A204.1 (cell line): ENCODE measurements around the gene DYNC1LI1.
"Not testable (repeated sequence)": the region's sequence is repeated elsewhere in the genome, so short reads cannot be mapped to it uniquely, and the experiment has no call there.

ENCODE experiments used
- FAIRE-seq: peaks from 2 replicates; lab custom pipeline; 2012; peaks lifted over from hg19 to GRCh38; lab: Jason Lieb, UNC

The DYNC1LI1 gene

DNA sequence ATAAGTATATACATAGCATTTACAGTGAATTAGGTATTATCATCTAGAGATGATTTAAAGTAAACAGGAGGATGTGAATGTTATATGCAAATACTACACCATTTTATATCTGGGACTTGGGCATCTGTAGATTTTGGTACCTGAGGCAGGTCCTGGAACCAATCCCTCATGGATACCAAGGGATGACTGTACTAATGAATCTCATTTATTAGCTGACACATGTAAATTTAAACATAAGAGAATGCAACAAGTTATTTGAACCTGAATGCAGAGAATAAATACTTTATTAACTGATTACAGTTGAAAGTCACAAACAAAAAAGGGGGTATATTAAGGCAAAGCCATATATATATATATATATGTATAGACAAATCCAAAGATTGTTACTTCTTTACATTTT lies 44.9 kb downstream of the DYNC1LI1 start:
- FAIRE-seq: no peak

DNA sequence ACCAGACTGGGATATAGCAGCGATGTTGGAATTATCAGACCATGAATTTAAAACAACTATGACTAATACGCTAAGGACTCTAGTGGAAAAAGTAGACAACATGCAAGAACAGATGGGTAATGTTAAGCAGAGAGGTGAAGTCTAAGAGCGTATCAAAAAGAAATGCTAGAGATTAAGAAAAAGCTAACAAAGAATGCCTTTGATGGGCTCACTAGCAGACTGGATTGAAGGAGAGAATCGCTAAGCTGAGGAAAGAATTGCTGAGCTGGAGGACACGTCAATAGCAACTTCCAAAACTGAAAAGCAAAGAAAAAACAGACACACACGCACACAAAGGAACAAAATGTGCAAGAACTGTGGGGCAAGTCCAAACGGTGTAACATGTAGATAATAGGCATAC lies 48.0 kb downstream of the DYNC1LI1 start:
- no peak for FAIRE-seq

DNA sequence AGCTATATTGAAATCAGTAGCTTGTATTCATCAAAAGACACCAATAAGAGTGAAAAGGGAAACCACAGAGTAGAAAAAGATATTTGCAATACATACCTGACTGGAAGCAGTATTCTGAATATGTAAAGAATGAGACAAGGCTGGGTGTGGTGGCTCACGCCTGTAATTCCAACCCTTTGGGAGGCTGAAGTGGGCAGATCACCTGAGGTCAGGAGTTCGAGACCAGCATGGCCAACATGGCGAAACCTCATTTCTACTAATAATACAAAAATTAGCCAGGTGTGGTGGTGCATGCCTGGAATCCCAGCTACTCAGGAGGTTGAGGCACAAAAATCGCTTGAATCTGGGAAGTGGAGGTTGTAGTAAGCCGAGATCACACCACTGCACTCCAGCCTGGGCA lies 51.7 kb downstream of the DYNC1LI1 start:
- FAIRE-seq: not testable (repeated sequence)

DNA sequence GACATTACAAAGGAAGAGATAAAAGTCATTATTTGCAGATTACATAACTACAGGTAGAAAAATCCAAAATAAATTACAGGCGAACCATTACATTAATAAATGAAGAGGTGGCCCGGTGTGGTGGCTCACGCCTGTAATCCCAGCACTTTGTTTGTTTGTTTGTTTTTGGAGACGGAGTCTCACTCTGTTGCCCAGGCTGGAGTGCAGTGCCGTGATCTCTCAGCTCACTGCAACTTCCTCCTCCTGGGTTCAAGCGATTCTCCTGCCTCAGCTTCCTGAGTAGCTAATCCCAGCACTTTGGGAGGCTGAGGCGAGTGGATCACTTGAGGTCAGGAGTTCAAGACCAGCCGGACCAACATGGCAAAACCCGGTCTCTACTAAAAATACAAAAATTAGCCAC lies 53.9 kb downstream of the DYNC1LI1 start:
- not testable (repeated sequence) for FAIRE-seq

DNA sequence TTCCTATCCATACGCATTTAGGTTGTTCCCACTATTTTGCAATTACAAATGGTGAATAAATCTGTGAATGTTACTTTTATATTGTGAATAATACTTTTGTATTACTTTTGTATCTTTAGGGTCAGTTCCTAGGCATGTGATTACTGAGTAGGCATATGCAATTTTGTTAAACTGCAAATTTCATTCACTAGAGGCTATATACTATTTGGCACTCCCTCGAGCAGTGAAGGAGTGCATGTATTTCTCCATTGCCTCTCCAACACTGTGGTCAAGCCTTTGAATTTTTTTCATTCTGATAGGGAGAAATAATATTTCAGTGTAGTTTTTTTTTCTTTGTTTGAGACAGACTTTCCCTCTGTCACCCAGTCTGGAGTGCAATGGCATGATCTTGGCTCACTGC lies 59.7 kb downstream of the DYNC1LI1 start:
- FAIRE-seq: no peak

DNA sequence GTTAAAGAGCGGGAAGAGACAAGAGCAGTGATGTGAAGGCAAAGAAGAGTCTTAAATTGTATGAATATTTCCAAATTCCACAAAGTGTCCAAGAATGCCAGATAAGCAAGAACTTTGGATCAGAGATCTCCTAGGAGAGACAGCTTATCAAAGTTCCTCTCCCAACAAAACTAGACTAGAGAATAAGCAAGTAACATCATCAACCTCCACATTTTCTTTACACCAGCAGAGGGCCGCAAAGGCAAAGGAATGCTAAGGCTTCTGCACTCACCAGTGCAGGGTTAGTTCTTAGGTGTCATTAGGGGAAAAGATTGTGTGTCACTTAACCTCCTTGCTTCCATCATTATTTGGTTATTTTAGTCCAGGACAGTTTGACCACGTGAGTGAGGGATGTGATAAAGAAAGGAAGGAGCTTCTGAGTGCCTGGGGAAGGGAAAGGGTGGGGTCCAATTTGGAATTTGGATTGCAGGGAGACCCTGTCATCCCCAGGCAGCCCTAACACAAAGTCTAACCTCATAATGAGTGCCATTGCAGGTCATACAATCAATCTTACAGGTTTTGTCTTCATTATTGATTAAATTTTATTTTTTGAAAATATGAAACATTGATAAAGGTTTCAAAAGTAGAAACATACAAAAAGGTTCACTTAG lies 60.5 kb downstream of the DYNC1LI1 start:
- peak; percentile 93 for FAIRE-seq

DNA sequence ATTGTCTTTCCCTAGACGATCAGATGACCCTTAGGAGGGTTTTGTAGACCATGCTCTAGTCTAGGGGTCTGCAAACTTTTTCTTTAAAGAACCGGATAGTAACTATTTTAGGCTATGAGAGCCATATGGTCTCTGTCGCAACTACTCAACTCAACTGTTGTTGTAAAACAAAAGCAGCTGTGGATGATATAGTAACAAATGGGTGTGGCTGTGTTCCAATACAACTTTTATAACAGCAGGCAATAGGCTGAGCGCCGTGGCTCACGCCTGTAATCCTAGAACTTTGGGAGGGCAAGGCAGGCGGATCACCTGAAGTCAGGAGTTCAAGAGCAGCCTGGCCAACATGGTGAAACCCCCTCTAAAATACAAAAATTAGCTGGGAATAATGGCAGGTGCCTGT lies 61.9 kb downstream of the DYNC1LI1 start:
- no peak for FAIRE-seq

DNA sequence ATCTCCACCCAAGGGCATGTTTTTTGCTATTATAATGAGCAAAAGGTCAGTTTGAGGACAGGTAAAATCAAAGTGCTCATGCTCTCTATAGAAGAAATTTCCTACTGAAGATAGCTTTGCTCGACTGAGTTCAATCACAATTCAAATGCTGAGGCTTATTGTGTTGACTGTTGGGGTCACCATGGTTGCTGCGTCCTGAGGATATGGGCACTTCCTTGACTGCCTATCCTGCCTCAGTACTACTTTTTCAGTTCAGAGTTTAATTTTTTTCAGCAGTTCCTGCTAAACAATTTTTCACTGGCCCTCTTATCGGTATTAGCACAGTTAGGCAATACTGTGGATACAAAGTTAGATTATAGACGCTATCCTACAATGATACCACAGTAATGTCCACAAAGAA lies 64.2 kb downstream of the DYNC1LI1 start:
- FAIRE-seq: no peak

DNA sequence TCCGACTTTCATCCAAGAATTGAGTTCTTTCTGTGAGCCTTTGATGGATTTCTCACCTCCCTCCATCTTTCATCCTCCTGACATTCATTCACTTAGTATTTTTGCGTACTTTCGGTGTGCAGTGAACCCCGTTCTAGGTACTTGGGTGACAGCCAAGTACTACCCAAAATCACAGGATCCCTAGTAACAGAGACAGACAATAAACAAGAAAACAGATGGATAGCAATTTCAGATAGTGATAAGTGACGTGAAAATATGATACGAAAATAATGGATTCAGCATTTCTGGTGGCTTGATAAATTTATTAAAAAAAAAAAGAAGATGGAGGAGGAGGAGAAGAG lies 67.7 kb downstream of the DYNC1LI1 start:
- no peak for FAIRE-seq

DNA sequence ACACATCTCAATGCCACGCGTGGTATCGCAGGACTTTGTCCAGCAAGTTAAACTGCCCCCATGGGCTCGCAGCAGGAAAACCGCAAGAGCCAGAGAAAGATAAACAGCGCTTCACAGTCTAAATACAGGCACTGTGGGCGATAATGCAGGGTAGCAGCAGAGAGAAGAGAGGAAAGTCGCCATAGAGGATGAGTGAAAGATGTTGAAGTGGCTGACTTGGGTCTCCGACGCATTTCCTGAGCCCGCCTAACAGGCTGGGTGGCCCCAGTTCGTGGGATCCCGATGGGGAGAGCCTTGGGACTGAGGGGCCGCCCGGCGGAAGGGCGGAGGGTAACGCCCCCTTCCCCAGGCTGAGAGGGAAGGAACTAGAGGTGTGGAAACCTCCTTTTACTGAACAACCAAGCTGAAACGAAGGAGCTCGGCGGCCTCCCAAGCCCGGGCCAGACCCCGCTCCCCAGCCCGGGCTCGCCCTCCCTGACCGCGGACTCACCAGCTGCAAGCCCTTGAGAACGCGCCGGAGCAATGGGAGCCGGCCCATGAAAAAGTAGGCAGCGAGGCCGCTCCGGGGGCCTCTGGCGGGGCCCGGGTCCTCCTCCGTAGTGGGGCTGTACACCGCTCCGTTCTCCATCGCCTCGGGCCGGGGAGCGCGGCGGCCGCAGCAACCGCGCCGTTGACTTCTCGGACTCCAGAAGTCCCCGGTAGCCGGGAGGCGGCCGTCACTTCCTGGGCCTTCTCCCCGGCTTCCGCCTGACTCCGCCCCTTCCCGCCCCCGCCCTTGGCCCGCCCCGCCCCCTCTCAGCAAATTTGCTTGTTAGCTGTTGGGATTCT lies 68.3 kb downstream of the DYNC1LI1 start, which contains the start of gene CMTM6:
Gene CMTM6 (minus strand): TSS at position 735 of the 828 bp plus-strand sequence. CDS start 107 bp downstream, at position 628.
- no peak for FAIRE-seq

DNA sequence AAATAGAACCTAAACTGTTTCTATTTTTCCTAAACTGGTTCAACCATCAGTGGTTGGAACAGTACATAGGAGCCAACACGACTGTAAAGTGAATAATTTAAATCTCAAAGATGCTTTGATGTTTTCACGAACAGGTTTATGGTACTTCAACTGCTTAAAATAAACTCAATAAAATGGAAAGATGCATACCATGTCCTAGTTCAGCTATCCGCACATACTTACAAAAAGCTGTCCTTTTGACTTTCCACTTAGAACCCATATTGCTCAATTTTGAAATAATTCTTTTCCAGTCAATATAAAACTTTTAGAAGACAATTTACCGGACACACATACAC lies 68.9 kb downstream of the DYNC1LI1 start:
- no peak for FAIRE-seq

DNA sequence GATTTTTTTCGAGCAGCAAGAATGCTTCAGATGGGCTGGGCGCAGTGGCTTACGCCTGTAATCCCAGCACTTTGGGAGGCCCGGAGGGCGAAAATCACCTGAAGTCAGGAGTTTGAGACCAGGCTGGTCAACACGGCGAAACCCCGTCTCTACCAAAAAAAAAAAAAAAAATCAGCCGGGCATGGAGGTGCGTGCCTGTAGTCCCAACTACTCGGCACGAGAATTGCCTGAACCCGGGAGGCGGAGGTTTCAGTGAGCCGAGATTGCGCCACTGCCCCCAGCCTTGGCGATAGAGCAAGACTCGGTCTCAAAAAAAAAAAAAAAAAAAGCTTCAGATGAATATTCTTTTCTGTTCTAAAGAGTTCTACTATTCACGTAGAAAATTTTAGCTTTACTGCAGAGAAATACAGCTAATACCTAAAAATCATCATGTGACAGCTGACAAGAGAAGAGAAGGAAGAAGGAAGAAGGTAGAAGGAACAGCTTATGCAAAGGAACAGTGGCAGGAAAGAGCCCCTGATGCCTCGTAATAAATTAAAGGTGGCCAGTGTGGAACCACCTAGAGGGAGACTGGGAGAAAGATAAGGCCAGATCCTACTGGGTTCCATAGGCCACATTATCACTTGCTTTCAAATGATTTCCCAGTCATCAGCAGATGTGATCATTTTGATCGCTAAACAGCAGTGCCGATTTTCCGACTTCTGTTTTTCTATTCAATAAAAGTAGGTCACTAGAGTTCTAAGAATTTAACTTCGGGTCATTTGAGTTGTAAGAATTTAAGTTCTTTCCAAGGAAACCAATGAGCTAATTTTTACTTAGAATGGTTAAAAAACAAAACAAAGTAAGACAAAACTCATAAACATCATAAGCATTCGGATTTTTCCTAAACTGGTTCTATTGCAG lies 69.5 kb downstream of the DYNC1LI1 start:
- no peak for FAIRE-seq

DNA sequence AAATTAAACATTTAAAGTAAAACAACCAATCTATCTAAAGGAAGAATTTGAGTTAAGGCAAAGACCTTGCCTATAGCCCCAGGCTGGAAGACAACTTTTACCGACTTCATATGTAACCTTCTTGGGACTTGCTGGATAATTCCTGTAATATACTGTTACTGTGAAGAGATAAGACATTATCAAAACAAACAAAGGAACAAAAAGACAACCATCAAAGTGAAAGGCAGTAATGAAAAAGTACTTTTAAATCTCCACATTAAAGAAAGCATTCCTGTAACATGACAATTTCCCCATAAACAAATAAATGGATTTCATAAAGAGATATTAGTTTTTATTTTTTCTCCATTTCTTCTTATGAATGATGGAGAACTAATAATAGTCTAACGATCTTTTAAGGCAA lies 70.4 kb downstream of the DYNC1LI1 start:
- FAIRE-seq: no peak

DNA sequence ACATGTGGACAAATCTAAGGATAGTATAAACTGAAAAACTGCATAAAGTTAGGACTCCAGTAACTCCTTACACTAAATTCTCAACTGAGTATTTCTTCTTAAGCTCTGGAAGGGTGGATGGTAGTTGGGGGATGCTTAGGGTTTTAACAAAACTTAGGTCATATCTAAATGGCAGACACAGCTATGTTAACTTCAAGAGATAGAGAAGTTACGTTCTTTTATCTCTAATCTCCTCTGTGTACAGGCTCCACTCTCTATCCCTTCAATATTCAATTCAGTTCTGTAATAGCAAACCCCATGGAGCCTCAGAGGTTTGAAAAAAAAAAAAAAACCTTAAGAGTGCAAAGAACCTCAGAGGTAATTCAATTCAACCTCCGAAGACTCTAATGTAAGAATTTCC lies 71.1 kb downstream of the DYNC1LI1 start:
- FAIRE-seq: no peak

DNA sequence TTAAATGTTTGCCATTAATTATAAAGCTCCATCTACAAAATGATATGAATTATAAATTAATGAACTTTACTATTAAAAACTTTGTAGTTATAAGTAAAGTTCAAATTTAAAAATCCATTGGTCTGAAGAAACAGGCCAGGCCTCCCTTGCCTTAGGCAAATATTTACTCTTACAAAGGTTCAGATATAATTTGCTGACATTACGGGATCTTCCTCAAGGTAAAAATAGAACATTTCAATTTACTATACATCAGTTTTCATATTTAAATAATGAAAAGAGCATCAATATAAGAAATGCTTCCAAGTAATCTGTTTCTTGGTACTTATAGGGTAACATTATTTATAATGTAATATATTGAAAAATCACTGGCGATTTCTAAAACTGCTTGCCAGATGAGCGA lies 71.7 kb downstream of the DYNC1LI1 start:
- no peak for FAIRE-seq

DNA sequence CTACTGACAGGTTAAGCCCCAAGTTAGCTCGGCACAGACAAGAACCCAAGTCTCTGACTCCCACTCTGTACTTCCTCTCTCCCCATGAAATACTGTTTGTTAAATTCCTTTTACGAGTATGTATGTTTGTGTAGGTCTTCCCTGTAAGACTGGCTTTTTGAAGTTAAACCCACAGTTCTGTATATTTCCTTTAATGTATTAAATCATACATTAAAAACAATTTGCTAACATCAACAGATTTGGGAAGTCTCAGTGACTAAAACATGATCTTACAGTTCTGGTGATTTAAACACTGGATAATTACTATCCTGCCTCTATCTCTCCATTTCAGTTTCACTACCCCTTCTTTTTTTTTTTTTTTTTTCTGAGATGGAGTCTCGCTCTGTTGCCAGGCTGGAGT lies 72.4 kb downstream of the DYNC1LI1 start:
- no peak for FAIRE-seq

DNA sequence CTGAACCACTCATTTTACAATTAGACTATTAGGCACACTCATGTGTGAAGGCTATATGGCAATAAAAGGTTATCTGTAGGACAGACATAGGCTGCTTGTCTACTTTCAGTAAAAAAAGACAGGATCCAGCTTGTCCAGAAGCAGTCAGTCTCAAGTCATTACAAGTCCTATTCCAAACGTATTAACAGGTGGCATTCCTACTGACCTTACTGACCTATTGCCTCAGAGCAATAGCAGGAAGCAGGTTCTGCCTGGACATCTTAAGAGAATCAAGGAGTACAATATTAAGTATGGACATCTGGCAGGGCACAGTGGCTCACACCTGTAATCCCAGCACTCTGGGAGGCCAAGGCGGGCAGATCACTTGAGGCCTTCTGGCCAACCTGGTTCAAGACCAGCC lies 75.0 kb downstream of the DYNC1LI1 start:
- FAIRE-seq: no peak

DNA sequence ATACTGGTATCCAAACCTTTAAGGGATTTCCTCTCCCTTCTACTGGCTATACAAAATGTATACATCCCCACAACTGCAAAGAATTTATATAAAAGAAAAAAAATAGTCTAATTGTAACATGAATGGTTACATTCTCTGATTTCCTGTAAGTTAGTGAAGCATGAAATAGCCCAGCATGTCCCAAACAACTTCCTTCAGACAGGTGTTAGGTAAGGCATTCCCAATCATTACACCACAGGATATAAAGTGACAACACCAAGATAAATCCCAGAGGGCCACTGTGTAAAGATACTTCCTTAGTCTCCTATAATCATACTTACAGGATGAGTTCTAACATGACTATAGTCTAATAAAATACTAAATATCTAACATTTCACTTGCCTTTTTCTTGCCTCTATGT lies 75.6 kb downstream of the DYNC1LI1 start:
- FAIRE-seq: no peak

DNA sequence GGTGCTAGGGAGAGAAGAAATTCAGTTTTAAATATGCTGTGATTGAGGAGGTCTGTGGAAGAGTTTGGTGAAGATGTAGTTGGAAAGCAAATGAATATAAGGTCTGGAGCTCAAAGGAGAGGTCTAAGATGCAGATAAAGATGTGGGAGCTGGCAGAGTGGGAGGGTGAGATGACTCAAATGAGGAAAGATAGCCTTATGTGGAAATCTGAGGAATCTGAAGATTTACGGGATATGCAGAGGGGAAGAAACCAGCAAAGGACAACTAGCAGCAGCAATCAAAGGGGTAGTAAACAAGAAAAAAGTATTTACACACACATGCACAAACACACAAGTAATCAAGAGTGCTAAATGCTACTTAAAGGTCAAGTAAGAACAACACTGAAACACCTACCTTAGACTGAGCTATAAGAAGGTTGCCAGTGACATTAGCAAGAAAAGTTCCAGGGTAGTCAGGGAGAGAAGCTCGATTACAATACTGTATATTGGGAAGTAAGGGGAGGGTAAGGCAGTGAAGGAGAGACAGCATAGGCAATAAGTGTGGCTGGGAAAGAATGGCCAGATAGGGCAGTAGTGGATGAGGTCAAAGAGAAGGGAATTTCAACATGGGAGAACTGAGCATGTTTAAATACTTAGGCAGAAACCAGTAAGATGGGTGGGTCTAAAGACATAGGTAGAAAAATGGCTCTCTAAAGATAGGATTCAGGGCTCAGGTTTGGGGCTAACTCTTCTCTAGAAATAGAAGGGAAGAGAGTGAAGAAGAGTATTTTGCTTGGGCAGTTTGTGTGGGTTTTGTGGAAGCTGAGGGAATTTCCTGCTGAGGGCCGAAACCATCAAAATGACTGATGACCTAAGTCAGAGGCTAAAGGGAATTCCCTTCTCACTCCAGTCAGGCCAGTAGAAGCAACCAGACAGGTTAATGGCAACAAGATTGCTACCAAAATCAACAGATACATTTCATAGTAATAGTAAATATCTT lies 76.9 kb downstream of the DYNC1LI1 start:
- no peak for FAIRE-seq

DNA sequence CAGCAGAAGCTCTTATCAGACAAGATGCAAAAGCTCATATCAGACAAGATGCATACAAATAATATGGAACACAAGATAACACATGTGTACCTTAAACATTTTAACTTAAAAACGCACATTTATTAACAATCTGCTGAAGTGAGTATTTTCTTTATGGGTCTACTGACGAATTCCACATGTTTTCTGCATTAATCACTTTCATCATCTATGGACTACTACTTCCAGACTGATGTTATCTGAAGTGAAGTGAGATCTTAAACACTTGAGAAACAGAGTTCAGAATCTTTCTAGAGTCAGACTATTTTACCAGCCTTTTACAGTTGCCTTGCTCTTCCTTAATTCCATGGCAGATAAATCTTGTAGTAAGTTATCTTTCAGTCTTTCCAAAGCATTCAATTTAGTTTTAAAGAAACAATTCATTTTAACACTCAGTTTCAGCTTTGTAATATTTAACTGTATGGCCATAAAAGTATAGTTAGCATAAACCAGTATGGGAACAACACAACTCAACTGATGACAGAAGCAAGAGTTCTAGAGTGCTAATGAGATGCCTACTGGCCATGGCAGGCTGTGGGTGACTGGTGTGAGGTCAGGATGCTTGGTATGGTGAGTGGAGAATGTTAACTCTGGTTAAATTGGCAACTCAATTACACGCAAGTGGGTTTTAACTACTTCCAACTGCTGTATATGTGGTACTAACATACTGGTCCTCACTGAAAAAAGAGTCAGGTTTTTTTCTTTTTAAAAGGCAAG lies 77.8 kb downstream of the DYNC1LI1 start:
- no peak for FAIRE-seq

DNA sequence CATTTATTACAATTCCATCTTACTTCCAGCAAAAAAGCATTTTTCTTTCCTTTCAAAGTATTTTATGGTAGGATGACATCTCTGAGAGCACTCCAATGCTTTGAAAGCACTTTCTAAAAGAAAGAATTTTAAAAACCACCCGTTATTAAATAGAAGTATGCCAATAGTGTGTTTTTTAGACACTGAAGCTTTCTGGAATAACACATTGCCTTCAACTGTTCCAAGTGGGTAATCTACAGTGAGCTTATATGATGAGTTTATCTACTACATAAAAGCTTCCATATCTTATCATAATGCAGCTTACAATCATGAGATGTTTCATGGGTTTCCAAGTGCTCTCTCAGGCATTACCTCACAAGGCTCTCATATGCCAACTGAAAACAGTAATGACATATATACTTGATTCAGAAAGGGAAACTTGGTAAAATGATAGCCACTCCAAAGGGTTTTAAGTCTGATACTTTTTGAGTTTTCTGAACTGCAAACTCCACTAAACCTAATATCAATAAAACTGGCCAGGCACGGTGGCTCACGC lies 82.1 kb downstream of the DYNC1LI1 start:
- FAIRE-seq: no peak
